K562 (cell line): ENCODE data around the gene EPM2A. TPM values are rescaled to one million over a fixed set of nuclear protein-coding genes. Genes with fewer than 3 reads are reported as not detected.

ENCODE experiments used
- CHD1 ChIP-seq: fragments of 200-600 bp; sonication (generic); IDR thresholded peaks from one replicate; pipeline ENCODE4 v1.6.1; 2012; ENCODE audit warnings: mild to moderate bottlenecking, moderate library complexity, low read length, inconsistent platforms
- CSDE1 ChIP-seq, 2 experiments: fragments of 450-650 bp; IDR thresholded peaks; 2 replicates each; pipeline ENCODE4 v1.6.1; 2016; ENCODE audit warnings: mild to moderate bottlenecking in 1 of 2
- FOSL1 ChIP-seq: fragments of 200-800 bp; sonication (Bioruptor generic); conservative IDR thresholded peaks from 2 replicates; pipeline ENCODE4 v1.6.1; 2016; ENCODE audit warnings: missing genetic modification characterization, missing compliant biosample characterization
- GABPB2 ChIP-seq: fragments of 250-450 bp; sonication (Bioruptor Pico); conservative IDR thresholded peaks from 2 replicates; pipeline ENCODE4 v1.5.1; 2021; ENCODE audit warnings: mild to moderate bottlenecking
- KHSRP ChIP-seq: fragments of 450-650 bp; IDR thresholded peaks from 2 replicates; pipeline ENCODE4 v1.6.1; 2017
- MAZ ChIP-seq, 2 experiments: fragments of 450-650 bp in 1 of 2; sonication (generic) in 1 of 2; formaldehyde crosslinking; IDR thresholded peaks in 1 of 2; conservative IDR thresholded peaks in 1 of 2; 2 replicates each; pipeline versions ENCODE4 v1.4.0 to v1.5.0; 2020; ENCODE audit warnings: mild to moderate bottlenecking in 1 of 2, missing genetic modification reagents in 1 of 2
- NFE2 ChIP-seq: IDR thresholded peaks from 2 replicates; pipeline ENCODE4 v1.6.1; 2014; ENCODE audit warnings: antibody characterized with exemption, low read depth
- OTX1 ChIP-seq: fragments of 450-650 bp; formaldehyde crosslinking; IDR thresholded peaks from 2 replicates; pipeline ENCODE4 v1.4.0; 2022; ENCODE audit warnings: mild to moderate bottlenecking
- POLR2G ChIP-seq: fragments of 200-400 bp; formaldehyde crosslinking; IDR thresholded peaks from 2 replicates; pipeline ENCODE4 v1.6.1; 2017; ENCODE audit warnings: low read depth, mild to moderate bottlenecking, antibody characterized with exemption, low read length, moderate library complexity
- RBM14 ChIP-seq: fragments of 200-400 bp; formaldehyde crosslinking; IDR thresholded peaks from 2 replicates; pipeline ENCODE4 v1.6.1; 2018; ENCODE audit warnings: low read depth, mild to moderate bottlenecking, low read length, moderate library complexity, borderline replicate concordance; ENCODE audit not compliant: insufficient read depth
- SMAD2 ChIP-seq: fragments of 150-350 bp; IDR thresholded peaks from 2 replicates; pipeline ENCODE4 v1.6.1; 2014; ENCODE audit warnings: low read depth, mild to moderate bottlenecking, low read length
- SNIP1 ChIP-seq: fragments of 450-650 bp; IDR thresholded peaks from 2 replicates; pipeline ENCODE4 v1.7.1; 2017; ENCODE audit warnings: low read depth, mild to moderate bottlenecking
- SPI1 ChIP-seq: IDR thresholded peaks from 2 replicates; pipeline ENCODE4 v1.6.1; 2011; ENCODE audit warnings: low read depth, low read length, control low read depth, borderline replicate concordance
- TEAD4 ChIP-seq, 2 experiments: sonication (generic) in 1 of 2; formaldehyde crosslinking in 1 of 2; IDR thresholded peaks; 2 replicates each; pipeline versions ENCODE4 v1.6.1 to v1.8.0; 2012 to 2022; ENCODE audit warnings: borderline replicate concordance in 1 of 2, inconsistent platforms in 1 of 2, low read length in 1 of 2, mild to moderate bottlenecking in 1 of 2, missing genetic modification reagents in 1 of 2
- THRAP3 ChIP-seq: fragments of 450-650 bp; IDR thresholded peaks from 2 replicates; pipeline ENCODE4 v1.6.1; 2016; ENCODE audit warnings: mild to moderate bottlenecking, inconsistent platforms, borderline replicate concordance
- ZBTB12 ChIP-seq: fragments of 250-450 bp; sonication (Bioruptor Pico); IDR thresholded peaks from 2 replicates; pipeline ENCODE4 v1.4.0; 2020
- ZNF12 ChIP-seq: sonication (generic); formaldehyde crosslinking; IDR thresholded peaks from 2 replicates; pipeline ENCODE4 v1.4.0; 2020; ENCODE audit warnings: mild to moderate bottlenecking, missing genetic modification reagents
- ZNF511 ChIP-seq: sonication (generic); formaldehyde crosslinking; IDR thresholded peaks from 2 replicates; pipeline ENCODE4 v1.8.0; 2022; ENCODE audit warnings: mild to moderate bottlenecking, missing genetic modification reagents
- polyA plus RNA-seq, 8 experiments: library from polyadenylated mRNA; depleted of rRNA in 4 of 8; stranded (reverse) in 5 of 8; unstranded in 3 of 8; fragments of >200 nt; fragmentation: Nextera tagmentation in 2 of 8; fragmentation: Illumina TruSeq in 1 of 8; extraction: Ambion mirVana in 2 of 8; extraction: Trizol in 1 of 8; gene quantifications; 2 replicates each; pipeline versions ENCODE4 v1.2.1 to v1.2.3, GENCODE V29; 2011 to 2014; ENCODE audit warnings: inconsistent platforms in 1 of 8, missing spikeins in 1 of 8
- total RNA-seq, 7 experiments: library from RNA; depleted of rRNA in 6 of 7; stranded (reverse); fragments of >200 nt in 6 of 7; fragmentation: Illumina TruSeq in 2 of 7; extraction: Trizol in 2 of 7; gene quantifications; 2 replicates each; pipeline versions ENCODE4 v1.2.1 to v1.2.3, GENCODE V29; 2011 to 2021; ENCODE audit warnings: low replicate concordance in 1 of 7
- TF ChIP-seq, protein P1 (sequence below), 3 experiments: fragments of 200-800 bp in 1 of 3; sonication (Bioruptor generic) in 1 of 3; sonication (generic) in 1 of 3; formaldehyde crosslinking in 1 of 3; IDR thresholded peaks; 2 replicates each; pipeline versions ENCODE4 v1.6.1 to v1.8.0; 2016 to 2022; ENCODE audit warnings: mild to moderate bottlenecking in 2 of 3, missing compliant biosample characterization in 2 of 3, missing genetic modification characterization in 2 of 3, missing genetic modification reagents in 1 of 3
- TF ChIP-seq, protein P2 (sequence below): fragments of 200-800 bp; sonication (Bioruptor generic); IDR thresholded peaks from 2 replicates; pipeline ENCODE4 v1.6.1; 2017; ENCODE audit warnings: missing genetic modification characterization, missing compliant biosample characterization
- TF ChIP-seq, protein P3 (sequence below), 2 experiments: fragments of 450-650 bp; conservative IDR thresholded peaks; 2 replicates each; pipeline ENCODE4 v1.6.1; 2017; ENCODE audit warnings: mild to moderate bottlenecking in 2 of 2, moderate library complexity in 2 of 2
- TF ChIP-seq, protein P4 (sequence below): sonication (generic); IDR thresholded peaks from 2 replicates; pipeline ENCODE4 v1.6.1; 2016

Gene EPM2A
- total and polyA plus RNA-seq, 9 of the 15 experiments (the other 6 are each of a cell fraction or from before 2014, with no cell fraction given): 0.35 to 5.3 (median 2.5) TPM

- TF ChIP-seq, protein P1, sequence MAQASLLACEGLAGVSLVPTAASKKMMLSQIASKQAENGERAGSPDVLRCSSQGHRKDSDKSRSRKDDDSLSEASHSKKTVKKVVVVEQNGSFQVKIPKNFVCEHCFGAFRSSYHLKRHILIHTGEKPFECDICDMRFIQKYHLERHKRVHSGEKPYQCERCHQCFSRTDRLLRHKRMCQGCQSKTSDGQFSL (CRISPR knock-in tag; IDR thresholded peaks at IDR 0.05): no peak
- TF ChIP-seq, protein P1 (tag; IDR thresholded peaks at IDR 0.05): no peak
- TF ChIP-seq SNIP1: no peak
- peak; percentile 51; the same call in 1 of the 2 replicates for TF ChIP-seq FOSL1
- no peak for TF ChIP-seq CSDE1 (IDR thresholded peaks at IDR 0.05)
- TF ChIP-seq, protein P2, sequence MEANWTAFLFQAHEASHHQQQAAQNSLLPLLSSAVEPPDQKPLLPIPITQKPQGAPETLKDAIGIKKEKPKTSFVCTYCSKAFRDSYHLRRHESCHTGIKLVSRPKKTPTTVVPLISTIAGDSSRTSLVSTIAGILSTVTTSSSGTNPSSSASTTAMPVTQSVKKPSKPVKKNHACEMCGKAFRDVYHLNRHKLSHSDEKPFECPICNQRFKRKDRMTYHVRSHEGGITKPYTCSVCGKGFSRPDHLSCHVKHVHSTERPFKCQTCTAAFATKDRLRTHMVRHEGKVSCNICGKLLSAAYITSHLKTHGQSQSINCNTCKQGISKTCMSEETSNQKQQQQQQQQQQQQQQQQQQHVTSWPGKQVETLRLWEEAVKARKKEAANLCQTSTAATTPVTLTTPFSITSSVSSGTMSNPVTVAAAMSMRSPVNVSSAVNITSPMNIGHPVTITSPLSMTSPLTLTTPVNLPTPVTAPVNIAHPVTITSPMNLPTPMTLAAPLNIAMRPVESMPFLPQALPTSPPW: peak; percentile 35; the same call in 1 of the 2 replicates
- TF ChIP-seq ZNF12 (CRISPR knock-in tag): no peak
- peak; percentile 100 for TF ChIP-seq NFE2
- TF ChIP-seq, protein P3, sequence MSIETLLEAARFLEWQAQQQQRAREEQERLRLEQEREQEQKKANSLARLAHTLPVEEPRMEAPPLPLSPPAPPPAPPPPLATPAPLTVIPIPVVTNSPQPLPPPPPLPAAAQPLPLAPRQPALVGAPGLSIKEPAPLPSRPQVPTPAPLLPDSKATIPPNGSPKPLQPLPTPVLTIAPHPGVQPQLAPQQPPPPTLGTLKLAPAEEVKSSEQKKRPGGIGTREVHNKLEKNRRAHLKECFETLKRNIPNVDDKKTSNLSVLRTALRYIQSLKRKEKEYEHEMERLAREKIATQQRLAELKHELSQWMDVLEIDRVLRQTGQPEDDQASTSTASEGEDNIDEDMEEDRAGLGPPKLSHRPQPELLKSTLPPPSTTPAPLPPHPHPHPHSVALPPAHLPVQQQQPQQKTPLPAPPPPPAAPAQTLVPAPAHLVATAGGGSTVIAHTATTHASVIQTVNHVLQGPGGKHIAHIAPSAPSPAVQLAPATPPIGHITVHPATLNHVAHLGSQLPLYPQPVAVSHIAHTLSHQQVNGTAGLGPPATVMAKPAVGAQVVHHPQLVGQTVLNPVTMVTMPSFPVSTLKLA (conservative IDR thresholded peaks at IDR 0.05): peak in 1 of 2 experiments; percentile 47; a peak in 2 of 4 replicates
- TF ChIP-seq THRAP3: no peak
- TF ChIP-seq GABPB2 (CRISPR knock-in tag): no peak
- no peak for TF ChIP-seq RBM14
- TF ChIP-seq ZNF511 (CRISPR knock-in tag): no peak
- no peak for TF ChIP-seq SMAD2
- TF ChIP-seq, protein P4, sequence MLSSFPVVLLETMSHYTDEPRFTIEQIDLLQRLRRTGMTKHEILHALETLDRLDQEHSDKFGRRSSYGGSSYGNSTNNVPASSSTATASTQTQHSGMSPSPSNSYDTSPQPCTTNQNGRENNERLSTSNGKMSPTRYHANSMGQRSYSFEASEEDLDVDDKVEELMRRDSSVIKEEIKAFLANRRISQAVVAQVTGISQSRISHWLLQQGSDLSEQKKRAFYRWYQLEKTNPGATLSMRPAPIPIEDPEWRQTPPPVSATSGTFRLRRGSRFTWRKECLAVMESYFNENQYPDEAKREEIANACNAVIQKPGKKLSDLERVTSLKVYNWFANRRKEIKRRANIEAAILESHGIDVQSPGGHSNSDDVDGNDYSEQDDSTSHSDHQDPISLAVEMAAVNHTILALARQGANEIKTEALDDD: no peak
- no peak for TF ChIP-seq POLR2G
- no peak for TF ChIP-seq KHSRP
- no peak for TF ChIP-seq ZBTB12 (CRISPR knock-in tag)
- TF ChIP-seq MAZ (CRISPR knock-in tag; conservative IDR thresholded peaks at IDR 0.05 in 1 of 2, IDR thresholded peaks at IDR 0.05 in 1 of 2): no peak; a peak in 1 of 4 replicates
- no peak for TF ChIP-seq CHD1
- peak; percentile 66 for TF ChIP-seq TEAD4 (IDR thresholded peaks at IDR 0.05; ENCODE audit: low read length)
- no peak for TF ChIP-seq TEAD4 (CRISPR knock-in tag; IDR thresholded peaks at IDR 0.05; ENCODE audit: borderline replicate concordance)
- TF ChIP-seq OTX1 (CRISPR knock-in tag): no peak
- no peak for TF ChIP-seq SPI1
These were observed 14.3 kb upstream of the EPM2A start (continued) for GRCh38 chr6:145749632-145750031.
